ENCODE data around the gene COQ10A.

DNA sequence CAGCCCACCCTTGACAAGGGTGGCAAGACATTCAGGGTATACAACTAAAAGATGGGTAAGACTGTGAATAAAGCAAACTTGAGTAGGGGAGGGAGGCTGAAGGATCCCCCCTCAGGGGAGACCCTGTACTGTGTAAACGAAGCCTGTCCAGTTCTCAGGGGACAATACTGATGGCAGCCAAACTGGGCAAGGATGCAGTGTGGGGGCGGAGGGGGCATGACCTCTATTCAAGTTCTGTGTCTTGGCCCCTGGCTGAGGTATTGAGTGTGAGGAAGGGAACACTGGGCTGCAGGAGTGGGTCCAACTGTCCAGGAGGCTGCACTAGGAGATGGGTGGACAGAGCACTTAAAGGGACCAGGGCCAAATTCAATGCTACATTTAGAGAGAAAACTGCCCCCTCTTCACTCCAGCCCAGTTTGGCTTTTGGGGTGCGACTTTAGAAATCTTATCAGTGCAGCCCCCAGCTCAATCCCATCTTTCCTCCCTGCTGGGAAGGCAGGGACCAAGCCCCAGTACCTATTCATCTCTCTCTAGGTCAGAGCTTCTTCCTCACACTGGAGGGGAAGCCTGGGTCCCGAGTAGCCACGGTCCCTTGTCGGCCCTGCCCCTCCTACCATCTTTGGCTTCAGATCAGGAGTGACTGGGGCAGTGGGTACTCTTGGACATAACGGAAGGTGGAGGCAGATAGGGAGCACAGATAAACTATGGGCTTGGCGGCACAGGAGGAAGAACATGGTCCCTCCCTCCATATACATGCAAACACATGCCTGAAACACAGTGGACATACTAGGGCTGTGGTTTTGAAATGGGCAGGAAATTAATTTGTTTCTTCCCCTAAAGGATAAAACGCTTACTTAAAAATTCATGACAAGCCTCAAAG lies 25.1 kb upstream of the COQ10A start:
- TF ChIP-seq LEF1 (IDR thresholded peaks at IDR 0.05; ENCODE audit: borderline replicate concordance) (no peak), ARNT (IDR thresholded peaks at IDR 0.05) (no peak), SUZ12 (IDR thresholded peaks at IDR 0.05) (no peak), TARDBP (IDR thresholded peaks at IDR 0.05) (no peak), HDGF (IDR thresholded peaks at IDR 0.05; ENCODE audit: borderline replicate concordance) (no peak), FOXK2 (IDR thresholded peaks at IDR 0.05) (no peak)
